SJSA1 (cell line): Measurements from ENCODE around the gene ATP1A3. TPM values are rescaled to one million over a fixed set of nuclear protein-coding genes. Genes with fewer than 3 reads are reported as not detected.
"Not testable (repeated sequence)": the region's sequence is repeated elsewhere in the genome, so short reads cannot be mapped to it uniquely, and the experiment has no call there.

Experiments used
- DNase-seq, 2 experiments: peaks; one replicate each; pipeline ENCODE4 v3.0.0-alpha.2; 2015 to 2020; ENCODE audit warnings: low spot score in 2 of 2, low read depth in 1 of 2
- H3K27ac ChIP-seq: fragments of 250-450 bp; sonication (Bioruptor Pico); 2 replicates; pipeline ENCODE4 v1.5.1; 2020; ENCODE audit warnings: mild to moderate bottlenecking, moderate library complexity
- H3K27me3 ChIP-seq: fragments of 250-450 bp; sonication (Bioruptor Pico); replicated peaks from 2 replicates; pipeline ENCODE4 v1.5.1; 2020; ENCODE audit warnings: mild to moderate bottlenecking, moderate library complexity
- H3K36me3 ChIP-seq: fragments of 250-450 bp; sonication (Bioruptor Pico); 2 replicates; pipeline ENCODE4 v1.5.1; 2020; ENCODE audit warnings: mild to moderate bottlenecking
- H3K4me1 ChIP-seq: fragments of 250-450 bp; sonication (Bioruptor Pico); replicated peaks from 2 replicates; pipeline ENCODE4 v1.6.1; 2021; ENCODE audit warnings: mild to moderate bottlenecking
- H3K4me3 ChIP-seq: fragments of 250-450 bp; sonication (Bioruptor Pico); 2 replicates; pipeline ENCODE4 v1.5.1; 2020; ENCODE audit warnings: mild to moderate bottlenecking
- H3K9me3 ChIP-seq: fragments of 250-450 bp; sonication (Bioruptor Pico); replicated peaks from 2 replicates; pipeline ENCODE4 v1.5.1; 2020; ENCODE audit warnings: mild to moderate bottlenecking
- total RNA-seq: library from RNA; depleted of rRNA; stranded (reverse); fragments of >200 nt; shearing (Covaris generic); gene quantifications from 2 replicates; pipeline ENCODE4 v1.2.3, GENCODE V29; 2014

Gene ATP1A3
- total RNA-seq, 1 experiment from 2014 or later = not detected

DNA sequence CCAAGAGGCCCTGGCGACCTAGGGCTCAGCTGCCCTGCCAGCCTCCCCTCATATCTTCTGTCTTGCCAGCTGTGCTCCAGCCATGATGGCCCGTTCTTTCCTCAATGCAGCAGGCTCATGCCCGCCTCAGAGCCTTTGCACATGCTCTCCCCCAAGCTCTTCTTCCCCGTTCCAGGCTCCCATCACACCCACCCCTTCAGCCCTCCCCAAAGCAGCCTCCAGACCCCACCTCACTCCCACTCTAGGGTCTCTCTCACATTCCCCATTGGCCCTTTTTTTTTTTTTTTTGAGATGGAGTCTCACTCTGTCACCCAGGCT is 29.9 kb upstream of the ATP1A3 start:
- Histone ChIP-seq H3K4me1 (no peaks in the 10 kb centered on the region), H3K27me3 (no peaks in the 10 kb centered on the region), H3K36me3 (no peaks in the 10 kb centered on the region), H3K4me3 (no peak overlapping the region), H3K27ac (no peak overlapping the region), H3K9me3 (no peaks in the 10 kb centered on the region)
- DNase-seq = no peak

DNA sequence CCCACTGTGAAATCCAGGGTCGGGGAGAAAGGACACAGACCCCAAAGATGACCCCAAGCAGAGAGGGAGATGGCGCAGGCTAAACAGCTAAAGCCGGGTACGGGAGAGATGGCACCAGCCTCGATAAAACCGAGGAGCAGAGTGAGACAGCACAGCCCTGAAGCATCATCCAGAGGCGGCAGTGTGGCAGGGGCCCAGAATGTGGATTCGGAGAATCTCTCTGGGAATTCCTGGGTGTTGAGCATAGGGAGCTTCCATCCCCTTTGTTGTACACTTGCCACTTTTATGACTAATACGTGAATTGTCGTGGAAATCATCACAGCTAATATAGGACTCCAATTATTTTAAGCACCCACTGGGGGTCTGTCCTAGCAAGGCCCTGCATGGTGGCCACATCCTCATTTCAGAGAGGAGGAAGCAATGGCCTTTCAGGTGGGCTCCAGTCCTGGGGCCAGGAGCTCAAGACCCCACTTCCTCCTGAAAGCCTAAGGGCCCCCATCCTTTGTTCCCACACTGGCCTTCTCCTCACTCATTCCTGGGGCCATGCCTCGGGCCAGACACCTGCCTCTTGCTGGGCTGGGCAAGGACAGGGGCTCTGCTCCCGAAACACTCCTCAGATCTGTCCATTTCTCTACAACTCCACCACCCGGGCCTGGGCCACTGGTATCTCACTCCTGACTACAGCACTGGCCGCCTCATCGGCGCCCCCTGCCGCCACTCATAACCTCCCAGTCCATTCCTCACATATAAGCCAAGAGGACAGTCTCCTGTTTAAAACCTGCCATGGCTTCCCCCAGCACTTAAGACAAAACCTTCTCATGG is 29.3 kb upstream of the ATP1A3 start:
- H3K36me3 ChIP-seq = no peaks in the 10 kb centered on the region
- H3K4me1 ChIP-seq = no peaks in the 10 kb centered on the region
- no peak overlapping the region for H3K4me3 ChIP-seq
- no peaks in the 10 kb centered on the region for H3K9me3 ChIP-seq
- DNase-seq = no peak
- no peaks in the 10 kb centered on the region for H3K27me3 ChIP-seq
- H3K27ac ChIP-seq = no peak overlapping the region

DNA sequence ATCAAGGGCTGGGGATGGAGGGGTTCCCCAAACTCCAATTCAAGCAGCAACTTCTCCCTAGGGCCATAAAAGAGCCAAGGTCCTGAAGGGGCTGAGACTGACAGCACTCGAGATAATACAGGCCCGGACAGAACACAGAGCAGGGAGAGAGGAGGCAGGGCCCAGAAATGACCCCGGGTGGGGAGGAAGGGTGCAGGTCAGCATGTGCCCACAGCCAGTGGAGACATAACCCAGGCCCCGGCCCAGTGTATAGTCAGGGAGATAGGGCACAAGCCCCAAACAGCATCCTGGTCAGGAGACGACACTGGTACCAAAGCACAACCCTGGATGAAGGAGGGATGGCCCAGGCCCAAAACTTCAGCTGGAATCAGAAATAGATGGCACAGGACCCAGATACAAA is 28.6 kb upstream of the ATP1A3 start:
- Histone ChIP-seq H3K27ac (no peak overlapping the region), H3K36me3 (no peaks in the 10 kb centered on the region), H3K4me3 (no peak overlapping the region), H3K27me3 (no peaks in the 10 kb centered on the region), H3K4me1 (no peaks in the 10 kb centered on the region), H3K9me3 (no peaks in the 10 kb centered on the region)
- no peak for DNase-seq

DNA sequence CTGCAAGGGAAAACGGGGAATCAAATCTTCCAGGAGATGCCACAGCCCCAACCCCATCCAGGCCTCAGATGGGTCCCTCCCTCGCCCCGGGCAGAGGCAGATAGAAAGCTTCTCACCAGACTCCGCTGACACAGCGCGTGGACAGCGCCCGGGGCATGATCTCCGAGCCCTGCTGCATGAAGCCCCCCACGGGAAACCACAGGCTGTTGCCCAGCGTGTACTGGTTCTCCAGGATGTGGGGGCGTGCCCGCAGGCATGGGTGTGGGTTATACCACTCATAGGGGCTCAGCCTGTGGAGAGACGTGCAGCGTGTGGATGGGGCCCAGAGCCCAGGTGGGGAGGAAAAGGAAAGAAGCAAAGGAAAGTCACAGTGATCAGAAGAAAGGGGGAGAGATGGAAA is 27.2 kb upstream of the ATP1A3 start:
- DNase-seq = no peak
- Histone ChIP-seq H3K4me3 (no peak overlapping the region), H3K36me3 (no peaks in the 10 kb centered on the region), H3K4me1 (no peaks in the 10 kb centered on the region), H3K27ac (no peak overlapping the region), H3K27me3 (no peaks in the 10 kb centered on the region), H3K9me3 (no peaks in the 10 kb centered on the region)

DNA sequence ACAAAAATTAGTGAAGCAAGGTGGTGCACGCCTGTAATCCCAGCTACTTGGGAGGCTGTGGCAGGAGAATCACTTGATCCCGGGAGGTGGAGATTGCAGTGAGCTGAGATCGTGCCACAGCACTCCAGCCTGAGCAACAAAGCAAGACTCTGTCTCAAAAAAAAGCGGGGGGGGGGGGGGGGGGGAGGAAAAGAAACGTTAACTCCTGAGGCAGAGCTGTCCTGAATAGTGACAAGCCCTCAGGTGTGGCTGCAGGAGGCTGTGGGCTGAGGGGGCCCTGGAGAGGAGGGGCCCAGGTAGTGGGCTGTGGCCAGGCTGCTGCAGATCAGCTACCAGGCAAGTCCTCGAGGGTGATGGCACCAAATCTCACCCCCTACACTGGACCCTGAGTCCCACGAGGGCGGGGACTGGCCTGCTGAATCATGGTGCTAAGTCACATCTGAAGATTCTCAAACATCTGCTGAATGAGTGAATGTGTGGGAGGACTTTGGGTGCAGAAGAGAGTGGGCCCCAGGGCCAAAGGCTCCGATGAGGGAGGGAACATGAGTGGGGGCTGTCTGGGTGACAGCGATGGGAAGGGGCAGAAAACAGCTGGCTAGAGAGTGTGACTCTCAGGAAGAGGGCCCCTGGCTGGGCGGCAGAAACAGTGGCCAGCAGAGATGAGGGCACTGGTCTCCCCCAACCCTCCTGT is 24.6 kb upstream of the ATP1A3 start:
- H3K4me1 ChIP-seq = no peaks in the 10 kb centered on the region
- H3K27ac ChIP-seq = no peak overlapping the region
- no peaks in the 10 kb centered on the region for H3K36me3 ChIP-seq
- no peak overlapping the region for H3K4me3 ChIP-seq
- H3K27me3 ChIP-seq = no peaks in the 10 kb centered on the region
- no peaks in the 10 kb centered on the region for H3K9me3 ChIP-seq
- DNase-seq = no peak

GRCh38 chr19:42017040-42017439 is 23.0 kb upstream of the ATP1A3 start:
- Histone ChIP-seq H3K36me3 (no peaks in the 10 kb centered on the region), H3K4me3 (no peak overlapping the region), H3K27me3 (no peaks in the 10 kb centered on the region), H3K4me1 (no peaks in the 10 kb centered on the region), H3K9me3 (no peaks in the 10 kb centered on the region), H3K27ac (no peak overlapping the region)
- DNase-seq = no peak

- H3K27ac ChIP-seq, H3K36me3 ChIP-seq, H3K9me3 ChIP-seq, DNase-seq, H3K4me3 ChIP-seq, H3K27me3 ChIP-seq, H3K4me1 ChIP-seq: not testable (repeated sequence)
Observed at GRCh38 chr19:42012747-42013146, 18.7 kb upstream of the ATP1A3 start.

GRCh38 chr19:42010245-42011126 is 16.5 kb upstream of the ATP1A3 start:
- H3K4me3 ChIP-seq = no peak overlapping the region
- no peak for DNase-seq
- no peaks in the 10 kb centered on the region for H3K4me1 ChIP-seq
- H3K9me3 ChIP-seq = no peaks in the 10 kb centered on the region
- no peaks in the 10 kb centered on the region for H3K27me3 ChIP-seq
- no peaks in the 10 kb centered on the region for H3K36me3 ChIP-seq
- no peak overlapping the region for H3K27ac ChIP-seq

DNA sequence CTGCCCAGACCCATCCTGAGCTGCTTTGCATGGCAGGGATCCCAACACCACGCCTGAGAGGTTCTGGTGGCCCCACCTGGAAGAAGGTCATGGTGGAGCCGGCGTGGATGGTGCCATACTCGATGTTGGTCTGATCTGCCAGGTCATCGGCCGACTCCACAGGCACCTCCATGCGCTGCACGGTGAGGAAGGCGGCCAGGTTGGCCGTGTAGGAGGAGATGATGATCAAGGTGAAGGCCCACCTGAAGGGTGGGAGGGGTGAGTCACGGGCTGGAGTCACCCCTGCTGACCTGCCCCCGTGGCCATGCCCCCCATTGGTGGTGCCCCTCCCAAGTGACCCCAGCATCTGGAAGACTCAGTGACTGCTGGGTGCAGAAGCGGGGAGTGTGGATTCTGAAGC is 12.5 kb upstream of the ATP1A3 start:
- DNase-seq = no peak
- H3K36me3 ChIP-seq = no peaks in the 10 kb centered on the region
- peaks cover 12% of the 10 kb centered on the region for H3K27me3 ChIP-seq
- no peaks in the 10 kb centered on the region for H3K4me1 ChIP-seq
- H3K4me3 ChIP-seq = no peak overlapping the region
- H3K9me3 ChIP-seq = no peaks in the 10 kb centered on the region
- H3K27ac ChIP-seq = no peak overlapping the region

DNA sequence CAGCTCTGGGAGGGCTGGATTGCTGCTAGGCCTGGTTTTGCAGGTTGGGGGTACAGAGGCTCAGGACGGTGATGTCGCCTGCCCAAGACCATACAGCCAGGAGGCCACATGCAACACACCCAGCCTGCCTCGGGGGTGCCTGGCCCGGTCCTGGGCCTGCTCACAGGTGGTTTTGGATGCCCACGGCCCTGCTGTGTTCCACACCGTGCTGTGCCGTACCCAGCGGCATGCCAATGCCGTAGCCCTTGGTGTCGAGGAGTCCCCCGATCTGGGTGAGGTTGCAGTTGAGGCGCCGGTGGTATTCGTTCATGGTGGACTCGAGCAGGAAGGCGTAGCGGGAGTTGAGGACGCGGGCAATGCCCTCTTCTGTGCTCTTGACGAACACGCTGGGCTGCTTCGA is 11.5 kb upstream of the ATP1A3 start:
- Histone ChIP-seq H3K4me1 (no peaks in the 10 kb centered on the region), H3K27me3 (peaks cover 21% of the 10 kb centered on the region), H3K9me3 (no peaks in the 10 kb centered on the region), H3K4me3 (no peak overlapping the region), H3K36me3 (no peaks in the 10 kb centered on the region), H3K27ac (no peak overlapping the region)
- no peak for DNase-seq

- DNase-seq = no peak
- Histone ChIP-seq H3K36me3 (no peaks in the 10 kb centered on the region), H3K9me3 (no peaks in the 10 kb centered on the region), H3K4me3 (no peak overlapping the region), H3K27ac (no peak overlapping the region), H3K27me3 (peaks cover 36% of the 10 kb centered on the region), H3K4me1 (0 out of 2 replicates have a peak, but pooled peaks cover under 1% of the 10 kb centered on the region)
Observed at GRCh38 chr19:42003506-42004294, 9.7 kb upstream of the ATP1A3 start.

- Histone ChIP-seq H3K4me1 (0 out of 2 replicates have a peak, but pooled peaks cover 4% of the 10 kb centered on the region), H3K27me3 (peaks cover 66% of the 10 kb centered on the region), H3K9me3 (no peaks in the 10 kb centered on the region; the same call in 1 of the 2 replicates), H3K4me3 (no peak overlapping the region), H3K36me3 (no peaks in the 10 kb centered on the region), H3K27ac (no peak overlapping the region)
- DNase-seq = no peak
Observed at GRCh38 chr19:41999878-42000208, 5.8 kb upstream of the ATP1A3 start.

DNA sequence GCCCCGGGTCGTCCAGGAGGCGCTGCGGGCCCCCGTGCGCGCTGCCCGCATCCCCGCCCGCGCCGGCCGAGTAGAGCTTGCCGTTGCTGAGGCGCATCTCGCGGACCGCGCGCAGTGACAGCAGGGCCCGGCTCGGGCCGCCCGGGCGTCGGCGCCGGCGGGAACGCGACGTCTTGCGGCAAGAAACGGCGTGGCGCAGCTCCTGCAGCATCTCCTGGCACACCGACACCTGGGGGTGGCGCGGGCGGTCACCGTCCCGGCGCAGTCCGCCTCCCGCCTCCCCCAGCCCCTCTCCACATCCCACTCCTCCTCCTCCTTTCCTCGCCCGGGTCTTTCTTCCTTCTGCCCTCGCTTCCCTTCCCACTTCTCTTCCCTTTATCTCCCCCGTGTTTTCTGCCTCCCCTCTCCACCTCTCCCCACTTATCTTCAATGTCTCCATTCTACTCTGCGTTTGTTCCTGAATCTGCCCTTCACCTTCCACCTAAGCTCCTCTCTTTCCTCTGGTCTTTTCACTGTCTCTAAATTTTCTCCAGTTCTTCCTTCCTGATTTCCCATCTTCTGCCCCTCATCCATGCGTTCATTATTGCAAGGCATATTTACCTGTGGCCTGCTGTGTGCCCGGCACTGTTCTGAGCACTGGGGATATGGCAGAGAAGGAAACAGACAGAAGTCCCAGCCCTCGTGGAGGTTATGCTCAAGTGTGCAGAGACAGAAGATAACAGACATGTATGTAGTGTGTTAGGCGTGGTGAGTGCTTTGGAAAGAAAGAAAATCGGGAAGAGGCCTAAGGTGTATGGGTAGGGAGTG is 5.2 kb upstream of the ATP1A3 start:
- Histone ChIP-seq H3K4me1 (0 out of 2 replicates have a peak, but pooled peaks cover 4% of the 10 kb centered on the region), H3K36me3 (no peaks in the 10 kb centered on the region), H3K27ac (no peak overlapping the region), H3K9me3 (no peaks in the 10 kb centered on the region; the same call in 1 of the 2 replicates), H3K4me3 (no peak overlapping the region), H3K27me3 (peaks cover 70% of the 10 kb centered on the region)
- DNase-seq = no peak
